Measurements from ENCODE around the gene RNFT2.

DNA sequence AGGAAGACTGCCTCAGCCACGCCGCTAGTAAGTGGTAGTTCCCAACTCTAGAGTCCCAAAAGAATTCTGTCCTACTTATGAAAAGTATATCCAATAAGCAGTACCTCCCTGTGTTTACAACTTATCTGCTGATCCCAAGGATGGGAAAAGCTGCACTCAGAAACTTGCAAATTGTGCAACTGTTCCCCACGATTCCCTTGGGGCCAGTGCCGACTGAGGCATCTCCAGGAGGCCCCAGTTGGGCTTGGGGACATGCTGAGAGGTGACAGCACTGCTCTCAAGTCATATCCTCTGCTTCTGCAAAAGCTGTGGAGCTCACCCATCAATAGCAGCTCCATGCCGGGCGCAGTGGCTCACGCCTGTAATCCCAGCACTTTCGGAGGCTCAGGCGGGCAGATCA is 23.9 kb upstream of the RNFT2 start:
- TF ChIP-seq CEBPB (IDR thresholded peaks at IDR 0.05; ENCODE audit: low read depth): no peak
- TF ChIP-seq, protein P1, sequence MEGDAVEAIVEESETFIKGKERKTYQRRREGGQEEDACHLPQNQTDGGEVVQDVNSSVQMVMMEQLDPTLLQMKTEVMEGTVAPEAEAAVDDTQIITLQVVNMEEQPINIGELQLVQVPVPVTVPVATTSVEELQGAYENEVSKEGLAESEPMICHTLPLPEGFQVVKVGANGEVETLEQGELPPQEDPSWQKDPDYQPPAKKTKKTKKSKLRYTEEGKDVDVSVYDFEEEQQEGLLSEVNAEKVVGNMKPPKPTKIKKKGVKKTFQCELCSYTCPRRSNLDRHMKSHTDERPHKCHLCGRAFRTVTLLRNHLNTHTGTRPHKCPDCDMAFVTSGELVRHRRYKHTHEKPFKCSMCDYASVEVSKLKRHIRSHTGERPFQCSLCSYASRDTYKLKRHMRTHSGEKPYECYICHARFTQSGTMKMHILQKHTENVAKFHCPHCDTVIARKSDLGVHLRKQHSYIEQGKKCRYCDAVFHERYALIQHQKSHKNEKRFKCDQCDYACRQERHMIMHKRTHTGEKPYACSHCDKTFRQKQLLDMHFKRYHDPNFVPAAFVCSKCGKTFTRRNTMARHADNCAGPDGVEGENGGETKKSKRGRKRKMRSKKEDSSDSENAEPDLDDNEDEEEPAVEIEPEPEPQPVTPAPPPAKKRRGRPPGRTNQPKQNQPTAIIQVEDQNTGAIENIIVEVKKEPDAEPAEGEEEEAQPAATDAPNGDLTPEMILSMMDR (IDR thresholded peaks at IDR 0.05 in 2 of 3, conservative IDR thresholded peaks at IDR 0.05 in 1 of 3; ENCODE audit: borderline replicate concordance in 1 of 3, insufficient read depth in 1 of 3, low read depth in 2 of 3, low read length in 2 of 3): no peak

Data from HCT116 (cell line).